Measurements from ENCODE around the gene SMIM45.

Gene SMIM45

GRCh38 chr22:41974691-41975290 lies 22.8 kb downstream of the SMIM45 start:
- no peak for DNase-seq

- no peak for DNase-seq
These were observed 23.5 kb downstream of the SMIM45 start for GRCh38 chr22:41975299-41976069.

DNA sequence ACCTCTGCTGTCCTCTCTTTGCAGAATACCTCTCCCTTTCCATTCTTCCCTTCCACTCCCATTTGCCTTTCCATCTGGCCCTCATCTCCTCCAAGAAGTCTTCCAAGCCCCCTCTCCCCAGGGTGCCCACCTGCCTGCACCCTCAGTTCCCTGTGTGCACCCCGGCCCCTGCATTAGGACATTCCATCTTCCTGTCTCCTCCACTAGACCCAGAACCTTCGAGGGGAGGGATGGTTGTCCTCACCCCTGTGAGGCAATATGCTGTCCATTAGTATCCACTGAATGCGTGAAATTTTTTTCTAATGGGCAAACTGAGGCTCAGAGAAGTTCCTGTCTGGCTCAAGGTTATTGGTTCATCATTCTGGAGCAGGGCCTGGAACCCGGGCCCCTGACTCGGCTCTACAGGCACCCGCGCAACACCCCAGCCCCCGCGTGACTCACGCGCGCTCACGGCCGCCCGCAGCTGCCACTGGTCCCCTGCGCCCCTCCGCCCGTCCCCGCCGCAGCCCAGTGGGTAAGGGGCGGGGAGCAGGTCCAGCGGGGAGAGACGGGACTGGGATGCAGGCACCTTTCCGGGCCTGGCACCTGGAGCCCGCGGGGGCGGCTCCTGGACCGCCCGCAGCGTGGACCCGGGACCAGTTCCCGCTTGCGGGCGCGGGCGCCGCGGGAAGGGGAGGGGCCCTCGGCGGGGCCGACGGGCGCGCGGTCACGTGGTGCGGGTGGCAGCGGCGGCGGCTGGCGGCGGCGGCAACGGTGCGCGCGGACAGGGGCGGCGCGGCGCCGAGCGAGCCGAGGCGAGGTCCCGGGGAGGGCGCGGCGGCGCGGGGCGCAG lies 24.3 kb downstream of the SMIM45 start:
- peak; percentile 25 for DNase-seq

GRCh38 chr22:41976961-41977566 lies 25.1 kb downstream of the SMIM45 start:
- no peak for DNase-seq

GRCh38 chr22:41978732-41979131 lies 26.8 kb downstream of the SMIM45 start:
- DNase-seq: no peak

- DNase-seq: no peak
These were observed 27.7 kb downstream of the SMIM45 start for GRCh38 chr22:41979423-41980250.

GRCh38 chr22:41982865-41983264 lies 30.9 kb downstream of the SMIM45 start:
- DNase-seq: no peak

DNA sequence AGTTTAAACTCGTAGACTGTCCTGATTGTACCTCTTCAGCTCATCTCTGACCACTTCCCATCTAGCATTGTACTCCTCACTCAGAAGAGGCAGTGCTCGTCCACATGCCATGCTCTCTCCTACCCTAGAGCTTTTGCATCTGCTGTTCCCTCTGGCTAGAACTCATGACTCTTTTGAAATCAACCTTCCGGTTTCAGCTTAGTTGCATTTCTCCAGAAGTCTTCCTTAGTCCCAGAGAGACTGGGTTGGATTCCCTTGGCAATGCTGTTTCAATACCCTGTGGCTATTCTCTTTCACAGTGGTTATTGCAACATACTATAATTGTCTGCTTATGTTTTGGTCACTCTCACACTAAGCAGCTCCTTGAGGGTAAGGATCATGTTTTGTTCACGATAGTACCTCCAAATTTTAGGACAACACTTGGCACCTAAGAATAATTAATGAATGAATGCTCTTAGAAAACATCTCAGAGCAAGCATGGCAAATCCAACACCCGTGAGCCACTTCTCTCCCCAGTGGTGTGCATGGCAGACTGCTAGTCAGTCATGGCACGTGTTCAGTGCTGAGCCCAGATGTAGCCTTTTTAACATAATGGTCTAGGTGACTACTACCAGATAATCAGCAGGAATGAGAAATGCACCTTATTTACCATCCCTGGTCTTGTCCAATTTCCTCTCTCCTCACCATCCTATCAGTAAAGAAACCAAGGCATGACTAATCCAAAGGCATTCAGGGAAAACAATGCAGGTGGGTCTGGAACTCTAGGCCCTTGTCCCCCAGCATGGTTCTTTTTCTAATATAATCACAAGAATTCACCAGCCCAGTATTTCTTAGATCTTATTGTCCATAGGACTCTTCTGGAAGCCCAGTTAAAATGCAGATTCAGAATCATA lies 31.8 kb downstream of the SMIM45 start:
- DNase-seq: no peak

- DNase-seq: no peak
These were observed 35.3 kb downstream of the SMIM45 start for GRCh38 chr22:41987276-41987675.

DNA sequence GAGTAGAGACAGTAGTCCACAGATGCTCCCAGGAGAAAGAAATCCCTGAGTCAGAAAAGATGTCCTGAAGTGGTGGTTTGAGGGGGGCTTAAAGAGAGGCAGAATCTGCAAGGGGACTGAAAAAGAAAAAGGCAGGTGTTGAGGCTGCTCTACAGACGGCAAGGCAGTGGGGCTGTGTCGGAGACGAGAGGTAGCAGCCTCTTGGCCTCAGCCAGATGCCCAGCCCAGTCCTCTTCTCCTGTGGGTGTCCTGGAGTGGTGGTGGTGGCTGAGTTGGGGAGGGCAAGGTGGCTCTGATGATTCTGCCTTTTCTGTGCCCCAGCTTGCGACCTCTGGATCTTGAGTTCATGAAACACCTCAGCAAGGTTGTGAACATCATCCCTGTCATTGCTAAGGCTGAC lies 37.3 kb downstream of the SMIM45 start:
- no peak for DNase-seq

GRCh38 chr22:41991111-41991510 lies 39.2 kb downstream of the SMIM45 start:
- no peak for DNase-seq

GRCh38 chr22:41992496-41992895 lies 40.5 kb downstream of the SMIM45 start:
- DNase-seq: no peak

GRCh38 chr22:41995211-41995610 lies 43.3 kb downstream of the SMIM45 start:
- DNase-seq: no peak

GRCh38 chr22:41996826-41997225 lies 44.9 kb downstream of the SMIM45 start:
- no peak for DNase-seq

DNA sequence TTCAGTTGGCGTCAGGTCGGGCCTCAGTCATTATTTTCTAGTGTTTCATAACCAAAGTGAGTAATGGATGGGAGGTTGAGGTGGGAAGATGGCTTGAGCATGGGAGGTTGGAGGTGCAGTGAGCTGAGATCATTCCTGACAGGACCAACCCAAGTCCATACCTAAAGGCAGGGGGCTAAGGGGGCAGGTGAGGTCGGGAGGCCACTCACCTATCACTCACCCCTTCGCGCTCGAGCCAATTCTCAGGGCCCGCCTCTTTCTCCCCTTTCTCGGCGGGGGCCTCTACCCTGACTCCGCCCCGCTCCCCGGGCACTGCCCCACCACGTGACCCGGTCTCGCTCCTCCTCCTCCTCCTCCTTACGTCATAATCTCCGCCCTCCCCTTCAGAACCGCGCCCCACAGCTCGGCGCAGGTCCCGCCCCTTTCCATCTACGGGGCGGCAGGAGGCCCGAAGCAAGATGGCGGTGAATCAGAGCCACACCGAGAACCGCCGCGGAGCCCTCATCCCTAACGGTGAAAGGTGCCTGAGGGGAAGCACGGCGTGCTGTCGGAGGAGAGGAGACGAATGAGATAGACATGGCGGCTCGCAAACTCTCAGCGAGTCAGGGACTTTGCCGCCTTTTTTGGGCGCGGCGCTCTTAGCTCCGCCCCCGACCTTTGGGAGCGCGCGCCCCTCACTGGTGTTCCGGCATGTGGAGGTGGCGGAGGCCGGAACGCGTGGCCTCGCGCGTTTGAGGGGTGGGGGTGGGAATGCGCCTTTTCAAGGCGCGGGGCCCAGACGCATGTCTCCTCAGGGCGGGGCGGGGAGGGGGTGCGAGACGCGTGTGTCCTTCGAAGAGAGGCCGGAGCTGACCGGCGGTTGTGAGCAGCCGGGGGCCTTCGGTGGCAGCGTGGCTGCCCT lies 46.7 kb downstream of the SMIM45 start, which contains the start of gene WBP2NL:
WBP2NL (plus strand) TSS at position 428 of the 901 bp plus-strand sequence; CDS start at position 459, 31 bp downstream.
- peak; percentile 88 for DNase-seq

- no peak for DNase-seq
These were observed 48.5 kb downstream of the SMIM45 start for GRCh38 chr22:42000466-42000865.

GRCh38 chr22:42001121-42001520 lies 49.2 kb downstream of the SMIM45 start:
- no peak for DNase-seq

- no peak for DNase-seq
These were observed 49.8 kb downstream of the SMIM45 start for GRCh38 chr22:42001706-42002105.

GRCh38 chr22:42007922-42008321 lies 56.0 kb downstream of the SMIM45 start:
- DNase-seq: no peak

Measured in CD4-positive, alpha-beta T cell treated with Interleukin-4 for 4 hours (primary cell).